ENCODE results near the gene DAPK1.

The DAPK1 gene

GRCh38 chr9:87512311-87512710, 14.6 kb downstream of the DAPK1 start:
- Histone ChIP-seq H3K36me3 (ENCODE audit: insufficient read depth) (no peaks in the 10 kb centered on the region), H3K79me2 (ENCODE audit: insufficient read depth, low read depth) (no peaks in the 10 kb centered on the region), H3K4me3 (IDR thresholded peaks at IDR 0.05; ENCODE audit: insufficient read depth, low read depth, low read length) (no peak overlapping the region), H3K27ac (no peak overlapping the region), H4K20me1 (ENCODE audit: insufficient read depth) (no peaks in the 10 kb centered on the region), H3K9ac (no peak overlapping the region), H2AFZ (ENCODE audit: low read depth) (no peak overlapping the region), H3K27me3 (ENCODE audit: insufficient read depth, low read depth) (no peaks in the 10 kb centered on the region), H3K4me2 (no peak overlapping the region), H3K4me1 (ENCODE audit: low read depth, poor library complexity, severe bottlenecking) (no peaks in the 10 kb centered on the region)
- no peak for TF ChIP-seq CTCF (conservative IDR thresholded peaks at IDR 0.05; ENCODE audit: low read depth, low read length)

GRCh38 chr9:87513161-87513560, 15.5 kb downstream of the DAPK1 start:
- Histone ChIP-seq H3K79me2 (ENCODE audit: insufficient read depth, low read depth) (no peaks in the 10 kb centered on the region), H3K27ac (no peak overlapping the region), H3K4me3 (IDR thresholded peaks at IDR 0.05; ENCODE audit: insufficient read depth, low read depth, low read length) (no peak overlapping the region), H2AFZ (ENCODE audit: low read depth) (no peak overlapping the region), H3K9ac (no peak overlapping the region), H3K4me2 (no peak overlapping the region), H4K20me1 (ENCODE audit: insufficient read depth) (no peaks in the 10 kb centered on the region), H3K36me3 (ENCODE audit: insufficient read depth) (no peaks in the 10 kb centered on the region), H3K27me3 (ENCODE audit: insufficient read depth, low read depth) (no peaks in the 10 kb centered on the region), H3K4me1 (ENCODE audit: low read depth, poor library complexity, severe bottlenecking) (no peaks in the 10 kb centered on the region)
- no peak for TF ChIP-seq CTCF (conservative IDR thresholded peaks at IDR 0.05; ENCODE audit: low read depth, low read length)

GRCh38 chr9:87513880-87514535, 16.3 kb downstream of the DAPK1 start:
- Histone ChIP-seq H3K27ac (no peak overlapping the region), H3K79me2 (ENCODE audit: insufficient read depth, low read depth) (no peaks in the 10 kb centered on the region), H3K27me3 (ENCODE audit: insufficient read depth, low read depth) (no peaks in the 10 kb centered on the region), H3K36me3 (ENCODE audit: insufficient read depth) (no peaks in the 10 kb centered on the region), H3K4me3 (IDR thresholded peaks at IDR 0.05; ENCODE audit: insufficient read depth, low read depth, low read length) (no peak overlapping the region), H3K4me1 (ENCODE audit: low read depth, poor library complexity, severe bottlenecking) (no peaks in the 10 kb centered on the region), H3K4me2 (no peak overlapping the region), H2AFZ (ENCODE audit: low read depth) (no peak overlapping the region), H4K20me1 (ENCODE audit: insufficient read depth) (no peaks in the 10 kb centered on the region), H3K9ac (no peak overlapping the region)
- TF ChIP-seq CTCF (conservative IDR thresholded peaks at IDR 0.05; ENCODE audit: low read depth, low read length), result no peak

- Histone ChIP-seq H3K27ac (no peak overlapping the region), H3K4me2 (no peak overlapping the region)
Observed at GRCh38 chr9:87515006-87515405, 17.3 kb downstream of the DAPK1 start.

More at GRCh38 chr9:87515006-87515405, 17.3 kb downstream of the DAPK1 start:
- Histone ChIP-seq H2AFZ (ENCODE audit: low read depth) (no peak overlapping the region), H3K9ac (no peak overlapping the region), H3K4me1 (ENCODE audit: low read depth, poor library complexity, severe bottlenecking) (no peaks in the 10 kb centered on the region), H4K20me1 (ENCODE audit: insufficient read depth) (no peaks in the 10 kb centered on the region), H3K4me3 (IDR thresholded peaks at IDR 0.05; ENCODE audit: insufficient read depth, low read depth, low read length) (no peak overlapping the region), H3K79me2 (ENCODE audit: insufficient read depth, low read depth) (no peaks in the 10 kb centered on the region), H3K36me3 (ENCODE audit: insufficient read depth) (no peaks in the 10 kb centered on the region), H3K27me3 (ENCODE audit: insufficient read depth, low read depth) (no peaks in the 10 kb centered on the region)
- no peak for TF ChIP-seq CTCF (conservative IDR thresholded peaks at IDR 0.05; ENCODE audit: low read depth, low read length)
